ENCODE data around the gene RBPJL. TPM values are rescaled to one million over a fixed set of nuclear protein-coding genes. Genes with fewer than 3 reads are reported as not detected.

Gene RBPJL
- total and polyA plus RNA-seq, 2 of the 8 experiments (the other 6 are each of a cell fraction or from before 2014, with no cell fraction given): 0.67 to 1.3 TPM

- peak; percentile 91 for TF ChIP-seq TBP (IDR thresholded peaks at IDR 0.05; ENCODE audit: low read depth, low read length)
- no peak for TF ChIP-seq SP4 (IDR thresholded peaks at IDR 0.05; ENCODE audit: low read length)
- TF ChIP-seq SRF (IDR thresholded peaks at IDR 0.05; ENCODE audit: low read depth, low read length): no peak
- no peak for TF ChIP-seq POLR2A (IDR thresholded peaks at IDR 0.05; ENCODE audit: control extremely low read depth in 1 of 2, low read depth in 2 of 2, low read length in 2 of 2)
- no peak for TF ChIP-seq SIX5 (IDR thresholded peaks at IDR 0.05; ENCODE audit: low read depth, low read length)
- no peak for TF ChIP-seq POLR2AphosphoS5 (IDR thresholded peaks at IDR 0.05; ENCODE audit: low read depth, low read length)
- no peak for TF ChIP-seq RBBP5 (IDR thresholded peaks at IDR 0.05; ENCODE audit: borderline replicate concordance, low read depth, low read length)
- peak; percentile 68 for TF ChIP-seq YY1 (IDR thresholded peaks at IDR 0.05; ENCODE audit: low read depth, low read length)
- TF ChIP-seq TAF7 (optimal IDR thresholded peaks at IDR 0.05; ENCODE audit: borderline replicate concordance, low read depth, low read length): no peak
- TF ChIP-seq CHD2 (IDR thresholded peaks at IDR 0.05; ENCODE audit: low read length): 0 out of 2 replicates have a peak, but pooled peaks have one; percentile 5
- TF ChIP-seq RAD21 (IDR thresholded peaks at IDR 0.05 in 1 of 2, conservative IDR thresholded peaks at IDR 0.05 in 1 of 2; ENCODE audit: low read depth in 2 of 2, low read length in 2 of 2): peak; percentile 94 to 95
- TF ChIP-seq CTBP2 (IDR thresholded peaks at IDR 0.05; ENCODE audit: borderline replicate concordance, insufficient read depth, insufficient read length, low read length): no peak
- TF ChIP-seq FOSL1 (IDR thresholded peaks at IDR 0.05; ENCODE audit: insufficient read depth, low read depth, low read length): peak; percentile 73; the same call in 1 of the 2 replicates
- TF ChIP-seq CEBPB (IDR thresholded peaks at IDR 0.05; ENCODE audit: low read depth, low read length): no peak
- TF ChIP-seq BRCA1 (IDR thresholded peaks at IDR 0.05; ENCODE audit: low read depth, low read length): no peak
- TF ChIP-seq EP300 (IDR thresholded peaks at IDR 0.05; ENCODE audit: borderline replicate concordance in 1 of 2, low read depth in 2 of 2, low read length in 2 of 2): no peak; a peak in 1 of 3 replicates
Observed at GRCh38 chr20:45290677-45291355, 15.8 kb upstream of the RBPJL start (continued).
